HUES64 (cell line): ENCODE data around the gene ZNF341.

Source experiments
- H3K27ac ChIP-seq: 2 replicates; pipeline ENCODE4 v1.7.0; 2013; ENCODE audit warnings: low read depth, low read length, inconsistent platforms
- H3K27me3 ChIP-seq: 2 replicates; pipeline ENCODE4 v1.6.1; 2013; ENCODE audit warnings: mild to moderate bottlenecking, low read length; ENCODE audit not compliant: insufficient read depth
- H3K36me3 ChIP-seq: 2 replicates; pipeline ENCODE4 v1.6.1; 2013; ENCODE audit warnings: mild to moderate bottlenecking, low read length; ENCODE audit not compliant: insufficient read depth
- H3K4me1 ChIP-seq: 2 replicates; pipeline ENCODE4 v1.6.1; 2013; ENCODE audit warnings: mild to moderate bottlenecking, low read length, moderate library complexity; ENCODE audit not compliant: insufficient read depth
- H3K4me3 ChIP-seq: 2 replicates; pipeline ENCODE4 v1.5.1; 2013; ENCODE audit warnings: mild to moderate bottlenecking, low read length, moderate library complexity
- H3K9ac ChIP-seq: 2 replicates; pipeline ENCODE4 v1.6.1; 2013; ENCODE audit warnings: mild to moderate bottlenecking, low read depth, low read length
- H3K9me3 ChIP-seq: 2 replicates; pipeline ENCODE4 v1.6.1; 2013; ENCODE audit warnings: low read depth, low read length; ENCODE audit not compliant: insufficient read depth
- WGBS: fragments of 150-250, 120-280 bp; methylation state at CpG from one replicate; pipeline ENCODE4 v1.1.7; 2013; ENCODE audit warnings: missing lambda C conversion rate; 5-methylcytosine and 5-hydroxymethylcytosine counted together

The ZNF341 gene

DNA sequence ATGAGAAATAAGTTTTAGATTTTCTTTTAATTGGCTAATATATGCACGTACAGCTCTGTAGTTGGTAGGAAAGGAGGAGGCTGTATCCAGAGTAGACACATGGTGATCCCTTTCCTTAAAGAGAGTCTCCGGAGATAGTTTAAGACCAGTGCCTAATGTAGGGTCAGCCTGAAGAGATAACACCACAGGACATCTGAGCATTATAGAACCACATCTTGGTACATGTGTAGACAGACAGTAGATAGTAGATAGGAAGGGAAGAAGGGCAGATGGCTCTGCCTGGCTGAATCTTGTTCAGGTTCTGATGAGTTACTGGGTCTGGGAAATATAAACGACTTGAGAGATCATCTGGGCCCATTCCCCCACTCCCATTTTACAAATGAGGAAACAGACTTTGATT, 97.8 kb downstream of the ZNF341 start:
- Histone ChIP-seq H3K4me3 (no peak overlapping the region), H3K27ac (no peak overlapping the region), H3K27me3 (no peaks in the 10 kb centered on the region), H3K9me3 (no peaks in the 10 kb centered on the region), H3K9ac (no peak overlapping the region), H3K36me3 (no peaks in the 10 kb centered on the region), H3K4me1 (peaks cover 37% of the 10 kb centered on the region)
- 95% methylated on average over 3 of the region's 3 CpGs for WGBS

DNA sequence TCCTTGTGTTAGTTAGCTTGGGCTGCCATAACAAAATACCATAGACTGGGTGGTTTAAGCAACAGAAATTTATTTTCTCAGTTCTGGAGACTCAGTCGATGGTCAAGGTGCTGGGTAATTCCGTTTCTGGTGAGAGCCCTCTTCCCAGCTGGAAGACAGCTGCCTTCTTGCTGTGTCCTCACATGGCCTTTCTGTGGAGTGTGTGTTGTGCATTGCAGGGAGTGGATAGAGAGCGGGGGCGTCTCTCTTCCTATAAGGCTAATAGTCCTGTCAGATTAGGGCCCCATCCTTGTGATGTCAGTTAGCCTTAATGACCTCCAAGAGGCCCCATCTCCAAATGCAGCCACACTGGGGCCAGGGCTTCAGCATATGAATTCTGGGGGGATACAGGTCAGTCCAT, 98.6 kb downstream of the ZNF341 start:
- H3K36me3 ChIP-seq = no peaks in the 10 kb centered on the region; the same call in 1 of the 2 replicates
- no peaks in the 10 kb centered on the region for H3K27me3 ChIP-seq
- peaks cover 33% of the 10 kb centered on the region for H3K4me1 ChIP-seq
- no peak overlapping the region for H3K27ac ChIP-seq
- no peak overlapping the region for H3K4me3 ChIP-seq
- no peak overlapping the region for H3K9ac ChIP-seq
- no peaks in the 10 kb centered on the region for H3K9me3 ChIP-seq
- 96% methylated on average over 4 of the region's 4 CpGs for WGBS

DNA sequence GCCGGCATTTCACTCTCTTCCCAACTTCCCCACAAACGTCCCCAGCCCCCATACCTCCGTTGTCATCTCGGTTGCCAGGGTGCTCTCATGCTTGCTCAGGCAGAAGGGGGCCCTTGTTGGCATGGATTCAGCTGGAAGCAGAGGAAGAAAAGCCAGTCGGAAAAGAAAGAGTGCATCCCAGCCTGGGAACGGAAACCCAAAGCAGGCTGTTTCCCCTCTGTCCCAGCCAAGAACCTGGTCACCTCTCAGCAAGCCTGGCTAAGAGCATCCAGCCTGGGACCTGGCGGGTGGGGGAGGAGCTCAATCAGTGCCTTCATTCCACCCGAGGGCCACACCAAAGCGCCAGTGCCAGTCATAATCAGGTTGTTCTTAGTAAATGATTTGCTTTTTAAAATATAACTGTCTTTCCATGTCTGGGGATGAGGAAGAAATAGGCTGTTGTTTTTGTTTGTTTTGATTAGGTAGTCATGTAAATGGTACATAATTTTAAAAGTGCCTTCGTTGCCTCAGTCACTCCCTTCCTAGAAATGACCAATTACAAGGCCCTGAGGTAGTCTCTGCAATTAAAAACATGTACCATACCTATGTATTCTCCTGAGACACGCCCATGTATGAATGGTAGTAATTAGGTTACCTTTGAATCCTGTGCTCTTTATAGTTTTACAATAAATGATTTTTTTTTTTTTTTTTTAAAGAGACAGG, 100.5 kb downstream of the ZNF341 start:
- no peaks in the 10 kb centered on the region for H3K27me3 ChIP-seq
- H3K4me1 ChIP-seq = peaks cover 18% of the 10 kb centered on the region
- no peak overlapping the region for H3K27ac ChIP-seq
- no peaks in the 10 kb centered on the region for H3K9me3 ChIP-seq
- no peak overlapping the region for H3K4me3 ChIP-seq
- WGBS = 73% methylated on average over 10 of the region's 11 CpGs
- H3K36me3 ChIP-seq = no peaks in the 10 kb centered on the region; the same call in 1 of the 2 replicates
- H3K9ac ChIP-seq = no peak overlapping the region

DNA sequence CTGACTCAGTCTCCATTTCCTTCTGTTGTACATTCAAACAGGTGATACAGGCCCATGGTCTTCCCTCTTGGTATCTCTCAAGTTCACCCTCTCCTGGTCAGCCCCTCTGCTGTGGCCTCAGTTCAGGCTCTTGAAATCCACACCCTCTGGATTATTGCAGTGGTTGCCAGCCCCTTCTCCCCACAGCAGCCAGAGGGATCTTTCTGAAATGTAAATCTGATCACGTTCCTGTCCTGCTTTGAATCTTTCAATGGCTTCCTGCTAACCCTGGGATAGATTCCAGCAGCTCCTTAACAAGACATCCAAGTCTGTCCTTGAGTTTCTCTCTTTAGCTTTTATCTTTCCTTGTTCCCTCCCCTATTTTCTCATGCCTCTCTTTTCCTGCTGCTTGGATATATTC, 101.5 kb downstream of the ZNF341 start:
- Histone ChIP-seq H3K27ac (no peak overlapping the region), H3K4me1 (peaks cover 18% of the 10 kb centered on the region), H3K9me3 (no peaks in the 10 kb centered on the region), H3K4me3 (no peak overlapping the region), H3K36me3 (no peaks in the 10 kb centered on the region; the same call in 1 of the 2 replicates), H3K27me3 (no peaks in the 10 kb centered on the region), H3K9ac (no peak overlapping the region)
- 17% methylated on average over 1 of the region's 1 CpG for WGBS

DNA sequence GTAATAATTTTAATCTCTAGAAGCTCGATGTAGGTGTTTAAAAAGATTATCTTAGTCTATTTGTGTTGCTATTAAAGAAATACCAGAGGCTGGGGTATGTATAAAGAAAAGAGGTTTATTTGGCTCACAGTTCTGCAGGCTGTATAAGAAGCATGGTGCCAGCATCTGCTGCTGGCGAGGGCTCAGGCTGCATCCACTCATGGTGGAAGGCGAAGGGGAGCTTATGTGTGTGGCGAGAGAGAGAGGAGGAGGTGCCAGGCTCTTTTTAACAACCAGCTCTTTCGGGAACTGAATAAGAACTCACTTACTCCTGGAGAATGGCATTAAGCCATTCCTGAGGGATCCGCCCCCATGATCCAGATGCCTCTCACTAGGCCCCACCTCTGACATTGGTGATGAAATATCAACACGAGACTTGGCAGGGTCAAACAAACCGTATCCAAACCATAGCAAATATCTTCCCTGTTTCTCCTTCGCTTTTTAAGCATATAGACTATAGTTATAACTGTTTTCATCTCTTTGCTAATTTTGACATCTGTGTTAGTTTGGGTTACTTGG, 103.9 kb downstream of the ZNF341 start:
- Histone ChIP-seq H3K9me3 (no peaks in the 10 kb centered on the region), H3K27me3 (no peaks in the 10 kb centered on the region), H3K4me3 (no peak overlapping the region), H3K27ac (no peak overlapping the region), H3K36me3 (no peaks in the 10 kb centered on the region; the same call in 1 of the 2 replicates), H3K9ac (no peak overlapping the region), H3K4me1 (peaks cover 14% of the 10 kb centered on the region)
- WGBS = 89% methylated on average over 8 of the region's 9 CpGs

DNA sequence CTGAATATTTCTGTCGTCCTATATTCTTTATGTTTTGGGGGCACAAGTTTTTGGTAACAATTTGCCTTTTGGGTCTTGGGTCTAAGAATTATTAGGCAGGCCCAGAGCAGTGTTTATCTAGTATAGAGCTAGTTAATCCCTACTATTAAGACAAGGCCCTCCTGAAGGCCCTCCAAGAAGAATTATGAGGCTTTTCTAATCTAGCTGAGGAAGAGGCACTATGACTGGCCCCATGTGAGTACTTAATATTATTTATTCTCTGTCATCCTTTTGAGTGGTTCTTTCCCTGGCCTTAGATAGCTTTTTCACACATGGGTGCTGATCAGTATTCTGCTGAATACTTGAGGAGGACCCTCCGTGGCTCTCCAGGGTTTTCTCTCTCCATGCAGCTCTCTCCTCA, 104.5 kb downstream of the ZNF341 start:
- Histone ChIP-seq H3K9me3 (no peaks in the 10 kb centered on the region), H3K27me3 (no peaks in the 10 kb centered on the region), H3K4me3 (no peak overlapping the region), H3K36me3 (no peaks in the 10 kb centered on the region; the same call in 1 of the 2 replicates), H3K9ac (no peak overlapping the region), H3K27ac (no peak overlapping the region), H3K4me1 (peaks cover 14% of the 10 kb centered on the region)
- 93% methylated on average over 2 of the region's 2 CpGs for WGBS

DNA sequence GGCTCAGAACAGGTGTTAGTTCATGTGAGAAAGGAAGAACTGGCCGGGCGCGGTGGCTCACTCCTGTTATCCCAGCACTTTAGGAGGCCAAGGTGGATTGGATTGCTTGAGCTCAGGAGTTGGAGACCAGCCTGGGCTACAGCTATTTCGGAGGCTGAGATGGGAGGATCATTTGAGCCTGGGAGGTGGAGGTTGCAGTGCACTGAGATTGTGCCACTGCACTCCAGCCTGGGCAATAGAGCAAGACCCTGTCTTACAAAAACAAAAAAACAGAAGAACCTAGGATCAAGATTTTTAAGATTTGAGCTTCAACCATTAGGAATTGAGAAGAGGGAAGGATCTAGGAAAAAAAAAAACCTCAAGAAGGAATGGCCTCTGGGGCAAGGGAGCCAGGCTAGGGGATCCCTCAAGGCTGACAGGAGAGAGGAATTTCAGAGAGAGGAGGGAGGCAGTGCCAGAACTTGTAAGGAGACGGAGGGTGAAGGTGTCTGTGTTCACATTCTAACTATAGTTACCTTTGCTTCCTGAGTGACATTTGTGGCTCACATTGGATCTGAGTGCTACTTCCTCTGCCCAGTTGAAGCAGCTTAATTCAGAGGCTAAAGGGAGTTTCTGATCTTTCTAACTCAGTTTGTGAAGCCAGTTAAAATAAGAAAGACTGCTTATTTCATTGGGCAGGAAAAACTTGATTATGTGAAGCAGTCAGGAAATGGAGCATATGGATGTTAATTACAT, 105.5 kb downstream of the ZNF341 start:
- no peak overlapping the region for H3K4me3 ChIP-seq
- WGBS = 97% methylated on average over 5 of the region's 5 CpGs
- peaks cover 16% of the 10 kb centered on the region for H3K4me1 ChIP-seq
- H3K9ac ChIP-seq = no peak overlapping the region
- no peaks in the 10 kb centered on the region; the same call in 1 of the 2 replicates for H3K36me3 ChIP-seq
- no peaks in the 10 kb centered on the region for H3K27me3 ChIP-seq
- H3K9me3 ChIP-seq = no peaks in the 10 kb centered on the region
- H3K27ac ChIP-seq = no peak overlapping the region

DNA sequence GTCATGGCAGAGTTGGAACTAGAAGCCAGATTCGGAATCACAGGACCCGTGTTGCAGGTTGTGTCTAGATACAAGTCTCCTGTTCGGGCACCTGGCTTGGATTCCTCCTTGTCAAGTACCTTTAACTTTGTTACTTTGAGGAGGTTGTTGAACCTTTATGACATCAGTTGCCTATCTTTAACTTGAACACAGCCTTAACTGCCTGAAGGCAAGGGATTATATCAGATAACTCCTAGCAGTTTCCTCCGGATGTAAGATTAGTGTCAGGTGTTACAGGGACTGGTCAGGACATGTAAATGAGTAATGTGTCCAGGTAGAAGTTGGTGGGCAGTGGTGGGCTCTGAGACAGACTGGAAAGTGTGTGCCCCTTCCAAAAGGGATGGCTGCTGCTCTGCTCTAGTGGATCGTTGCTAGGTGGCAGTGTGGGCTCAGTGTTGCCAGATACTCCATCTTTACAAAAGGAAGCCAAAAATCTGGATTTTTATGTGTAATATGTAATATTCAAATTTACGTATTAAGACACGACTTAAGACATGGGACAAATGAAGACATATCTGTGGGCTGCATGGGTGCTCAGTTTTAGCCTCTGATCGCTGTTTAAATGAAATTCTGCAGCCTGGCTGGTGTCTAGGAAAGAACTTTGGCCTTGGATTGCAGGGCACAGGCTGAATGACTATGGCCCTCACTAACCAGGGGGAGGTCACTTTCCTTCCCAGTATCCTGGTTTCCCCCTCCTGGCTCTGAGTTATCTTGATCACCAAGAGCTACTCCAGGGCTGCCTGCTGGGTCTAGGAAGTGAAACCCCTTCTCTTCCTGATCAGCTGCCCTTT, 106.5 kb downstream of the ZNF341 start:
- no peak overlapping the region for H3K4me3 ChIP-seq
- no peaks in the 10 kb centered on the region; the same call in 1 of the 2 replicates for H3K36me3 ChIP-seq
- no peaks in the 10 kb centered on the region for H3K27me3 ChIP-seq
- H3K27ac ChIP-seq = no peak overlapping the region
- no peaks in the 10 kb centered on the region for H3K9me3 ChIP-seq
- H3K9ac ChIP-seq = no peak overlapping the region
- H3K4me1 ChIP-seq = peaks cover 22% of the 10 kb centered on the region
- WGBS = 88% methylated on average over 8 of the region's 8 CpGs

DNA sequence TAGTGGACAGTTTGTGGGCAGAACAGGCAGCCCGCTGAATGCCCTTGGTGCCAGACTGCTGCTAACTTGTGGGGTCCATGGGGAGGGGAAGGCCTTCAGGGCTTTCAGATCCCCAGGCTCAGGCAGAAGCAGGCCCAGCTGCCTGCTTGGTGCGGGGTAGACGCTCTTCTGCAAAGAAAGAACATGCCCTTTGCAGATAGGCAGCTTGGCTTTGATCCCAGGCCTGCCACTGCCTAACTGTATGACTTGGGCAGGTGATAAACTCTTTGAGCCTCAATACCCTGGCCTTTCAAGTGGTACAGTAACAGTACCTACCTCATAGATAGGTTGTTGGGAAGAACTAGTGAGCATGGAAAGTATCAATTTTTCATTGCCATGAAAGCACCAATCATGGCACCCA, 107.8 kb downstream of the ZNF341 start:
- Histone ChIP-seq H3K27ac (no peak overlapping the region), H3K4me1 (peaks cover 26% of the 10 kb centered on the region), H3K9me3 (no peaks in the 10 kb centered on the region), H3K9ac (no peak overlapping the region), H3K4me3 (no peak overlapping the region), H3K36me3 (no peaks in the 10 kb centered on the region; the same call in 1 of the 2 replicates), H3K27me3 (no peaks in the 10 kb centered on the region)
- WGBS = 96% methylated on average over 3 of the region's 3 CpGs

DNA sequence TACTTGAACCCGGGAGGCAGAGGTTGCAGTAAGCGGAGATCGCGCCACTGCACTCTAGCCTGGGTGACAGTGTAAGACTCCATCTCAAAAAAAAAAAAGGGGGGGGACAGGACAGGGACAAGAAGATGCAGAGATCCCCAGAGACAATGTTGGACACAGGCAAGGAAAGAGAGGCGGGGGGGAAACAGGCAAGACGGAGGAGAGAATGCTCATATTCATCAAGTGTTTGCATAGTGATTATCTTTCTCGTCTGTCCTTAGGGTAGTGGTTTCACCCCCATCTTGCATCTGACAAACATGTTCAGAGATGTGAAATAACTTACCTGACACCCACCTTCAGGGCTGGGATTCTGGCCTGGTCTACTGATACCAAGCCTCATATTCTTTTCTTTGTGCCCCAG, 108.4 kb downstream of the ZNF341 start:
- Histone ChIP-seq H3K9me3 (no peaks in the 10 kb centered on the region), H3K27me3 (no peaks in the 10 kb centered on the region), H3K4me3 (no peak overlapping the region), H3K9ac (no peak overlapping the region), H3K4me1 (peaks cover 26% of the 10 kb centered on the region), H3K36me3 (no peaks in the 10 kb centered on the region; the same call in 1 of the 2 replicates), H3K27ac (no peak overlapping the region)
- WGBS = 93% methylated on average over 7 of the region's 7 CpGs
